HepG2 (cell line): Measurements from ENCODE around the gene RRAS. TPM values are rescaled to one million over a fixed set of nuclear protein-coding genes. Genes with fewer than 3 reads are reported as not detected.

Experiments used
- ATAC-seq: fragments of 200-7000 bp; cut with Tn5 transposase; 3 replicates; pipeline ENCODE4 v1.9.1; 2020; ENCODE audit warnings: mild to moderate bottlenecking, moderate library complexity
- BruUV-seq: library from RNA; stranded (reverse); fragments of 400-500 nt; replicated peaks from 2 replicates; lab custom pipeline; 2021; lab: Mats Ljungman, UMichigan
- CTCF ChIA-PET: fragments of 300-600 bp; formaldehyde crosslinking; extraction: SDS; loops from one replicate; lab custom pipeline; 2021; ENCODE audit warnings: low total read pairs, inconsistent platforms, low intra/inter-chr PET ratio; lab: Yijun Ruan, JAX
- POLR2A ChIA-PET: fragments of 350-600 bp; sonication (Branson Sonifier 250); formaldehyde crosslinking; loops from one replicate; lab custom pipeline; 2020; ENCODE audit warnings: antibody characterized with exemption, inconsistent platforms; lab: Yijun Ruan, JAX
- DNase-seq: peaks from one replicate; pipeline ENCODE4 v3.0.0-alpha.2; 2015; ENCODE audit warnings: low spot score
- FAIRE-seq: peaks from 3 replicates; lab custom pipeline; 2011; peaks lifted over from hg19 to GRCh38; lab: Jason Lieb, UNC
- H2AFZ ChIP-seq: one replicate; pipeline ENCODE4 v1.6.1; 2011; ENCODE audit warnings: low read length, inconsistent platforms
- H3K27ac ChIP-seq: fragments of 300-600 bp; 3 replicates; pipeline ENCODE4 v1.8.0; 2011; ENCODE audit warnings: mixed run types, mild to moderate bottlenecking, mixed read lengths, low read length, inconsistent platforms; ENCODE audit not compliant: insufficient read depth; ENCODE audit errors: extremely low read length
- H3K27me3 ChIP-seq, 2 experiments: fragments of 200-600 bp in 1 of 2; 2 replicates in 1 of 2; 3 replicates in 1 of 2; pipeline versions ENCODE4 v1.6.0 to v1.8.0; 2011; ENCODE audit warnings: low read length in 2 of 2, mild to moderate bottlenecking in 2 of 2, moderate library complexity in 2 of 2, inconsistent platforms in 1 of 2; ENCODE audit not compliant: insufficient read depth in 2 of 2, control insufficient read depth in 1 of 2
- H3K36me3 ChIP-seq, 2 experiments: fragments of 200-600 bp in 1 of 2; replicated peaks in 1 of 2; 2 replicates in 1 of 2; 3 replicates in 1 of 2; pipeline versions ENCODE4 v1.5.1 to v1.8.0; 2011; ENCODE audit warnings: low read length in 2 of 2, inconsistent platforms in 1 of 2; ENCODE audit not compliant: insufficient read depth in 2 of 2, control insufficient read depth in 1 of 2
- H3K4me1 ChIP-seq: 2 replicates; pipeline ENCODE4 v1.5.1; 2012; ENCODE audit warnings: low read length, inconsistent platforms; ENCODE audit not compliant: insufficient read depth
- H3K4me2 ChIP-seq: 2 replicates; pipeline ENCODE4 v1.6.0; 2011; ENCODE audit warnings: low read depth, low read length, inconsistent platforms
- H3K4me3 ChIP-seq, 3 experiments: fragments of 200-600 bp in 1 of 3; sonication (generic), shearing (Covaris generic) in 1 of 3; replicated peaks in 1 of 3; 2 replicates each; pipeline ENCODE4 v1.5.1; 2011 to 2016; ENCODE audit warnings: low read length in 3 of 3, inconsistent platforms in 2 of 3, low read depth in 2 of 3, mild to moderate bottlenecking in 2 of 3, control low read depth in 1 of 3, mixed read lengths in 1 of 3; ENCODE audit not compliant: insufficient read depth in 1 of 3
- H3K79me2 ChIP-seq: one replicate; pipeline ENCODE4 v1.6.1; 2011; ENCODE audit warnings: low read length, inconsistent platforms; ENCODE audit not compliant: insufficient read depth
- H3K9ac ChIP-seq: 2 replicates; pipeline ENCODE4 v1.6.0; 2011; ENCODE audit warnings: mild to moderate bottlenecking, low read depth, low read length, inconsistent platforms; ENCODE audit not compliant: insufficient read depth
- H3K9me3 ChIP-seq: 2 replicates; pipeline ENCODE4 v1.5.1; 2012; ENCODE audit warnings: mild to moderate bottlenecking, low read length
- H4K20me1 ChIP-seq: 2 replicates; pipeline ENCODE4 v1.6.0; 2011; ENCODE audit warnings: inconsistent platforms, mild to moderate bottlenecking, low read length, moderate library complexity; ENCODE audit not compliant: insufficient read depth
- ADNP ChIP-seq: sonication (generic); formaldehyde crosslinking; IDR thresholded peaks from 2 replicates; pipeline ENCODE4 v1.4.0; 2020; ENCODE audit warnings: missing genetic modification reagents
- AGO2 ChIP-seq: fragments of 200-400 bp; formaldehyde crosslinking; optimal IDR thresholded peaks from 2 replicates; pipeline ENCODE3; 2017; ENCODE audit warnings: mild to moderate bottlenecking, low read depth, low read length, moderate library complexity
- FOXJ3 ChIP-seq: sonication (generic); formaldehyde crosslinking; IDR thresholded peaks from 2 replicates; pipeline ENCODE4 v1.4.0; 2020; ENCODE audit warnings: missing genetic modification reagents, mild to moderate bottlenecking, borderline replicate concordance
- GTF2F1 ChIP-seq: fragments of 150-350 bp; IDR thresholded peaks from 2 replicates; pipeline ENCODE4 v1.6.1; 2014; ENCODE audit warnings: low read length
- IRF9 ChIP-seq: sonication (generic); formaldehyde crosslinking; IDR thresholded peaks from 2 replicates; pipeline ENCODE4 v1.8.0; 2022; ENCODE audit warnings: missing genetic modification reagents, mild to moderate bottlenecking, borderline replicate concordance
- IRX3 ChIP-seq: sonication (generic); formaldehyde crosslinking; IDR thresholded peaks from 2 replicates; pipeline ENCODE4 v1.8.1; 2023; ENCODE audit warnings: mild to moderate bottlenecking, low read depth, missing genetic modification reagents, borderline replicate concordance
- MEIS2 ChIP-seq: sonication (generic); formaldehyde crosslinking; IDR thresholded peaks from 2 replicates; pipeline ENCODE4 v1.9.0; 2021; ENCODE audit warnings: mild to moderate bottlenecking, missing genetic modification reagents
- STAG1 ChIP-seq: sonication (generic); formaldehyde crosslinking; IDR thresholded peaks from 2 replicates; pipeline ENCODE4 v1.4.0; 2020; ENCODE audit warnings: missing genetic modification reagents
- STAT5B ChIP-seq: sonication (generic); formaldehyde crosslinking; IDR thresholded peaks from 2 replicates; pipeline ENCODE4 v1.4.0; 2020; ENCODE audit warnings: missing genetic modification reagents
- TEAD2 ChIP-seq: sonication (generic); formaldehyde crosslinking; IDR thresholded peaks from 2 replicates; pipeline ENCODE4 v1.9.0; 2021; ENCODE audit warnings: missing genetic modification reagents
- ZNF430 ChIP-seq: sonication (generic); formaldehyde crosslinking; IDR thresholded peaks from 2 replicates; pipeline ENCODE4 v1.9.0; 2021; ENCODE audit warnings: mild to moderate bottlenecking, missing genetic modification reagents
- ZNF530 ChIP-seq: sonication (generic); formaldehyde crosslinking; IDR thresholded peaks from 2 replicates; pipeline ENCODE4 v1.5.0; 2020; ENCODE audit warnings: low read depth, mild to moderate bottlenecking, missing genetic modification reagents
- ZNF556 ChIP-seq: sonication (generic); formaldehyde crosslinking; IDR thresholded peaks from 2 replicates; pipeline ENCODE4 v1.4.0; 2020; ENCODE audit warnings: mild to moderate bottlenecking, missing genetic modification reagents, borderline replicate concordance
- ZZZ3 ChIP-seq: sonication (generic); formaldehyde crosslinking; IDR thresholded peaks from 2 replicates; pipeline ENCODE4 v1.4.0; 2020; ENCODE audit warnings: missing genetic modification reagents, mild to moderate bottlenecking, borderline replicate concordance
- WGBS: methylation state at CpG from one replicate; pipeline ENCODE4 v1.1.6; 2017; ENCODE audit warnings: low lambda C conversion rate; 5-methylcytosine and 5-hydroxymethylcytosine counted together
- in situ Hi-C: cut with HindIII; loops from 2 replicates; pipeline ENCODE4 v1.10.0; 2017; ENCODE audit warnings: low pct_unique_long_range_greater_than_20kb; ENCODE audit not compliant: extremely low pct_ligation_motif_present
- intact Hi-C: fragments of 100-400 bp; cut with micrococcal nuclease; formaldehyde crosslinking; loops from one replicate; pipeline ENCODE4 v1.10.0; 2022; ENCODE audit not compliant: unreplicated experiment
- polyA plus RNA-seq, 8 experiments: library from polyadenylated mRNA; depleted of rRNA in 3 of 8; stranded (reverse) in 7 of 8; unstranded in 1 of 8; fragments of >200 nt; fragmentation: Illumina TruSeq in 4 of 8; extraction: Trizol in 4 of 8; gene quantifications; 2 replicates each; pipeline versions ENCODE4 v1.2.1 to v1.2.3, GENCODE V29; 2011 to 2016; ENCODE audit warnings: low read depth in 4 of 8, missing spikeins in 1 of 8, mixed read lengths in 1 of 8; ENCODE audit not compliant: insufficient read depth in 1 of 8
- total RNA-seq, 5 experiments: library from RNA; depleted of rRNA; stranded (reverse); fragments of >200 nt; fragmentation: Illumina TruSeq; extraction: Trizol; gene quantifications; 2 replicates each; pipeline ENCODE4 v1.2.3, GENCODE V29; 2016; ENCODE audit warnings: low read depth in 1 of 5
- TF ChIP-seq, protein P1 (sequence below): sonication (generic); formaldehyde crosslinking; IDR thresholded peaks from 2 replicates; pipeline ENCODE4 v1.4.0; 2020; ENCODE audit warnings: missing genetic modification reagents, borderline replicate concordance

The RRAS gene
- total and polyA plus RNA-seq, 2 of the 13 experiments (the other 11 are each of a cell fraction or from before 2014, with no cell fraction given) = 1.5 to 12.0 TPM

GRCh38 chr19:49683814-49684250, 43.9 kb upstream of the RRAS start:
- no peak for DNase-seq
- POLR2A ChIA-PET = no interaction called here
- H4K20me1 ChIP-seq = peaks cover 34% of the 10 kb centered on the region
- no peak overlapping the region for H3K4me2 ChIP-seq
- in situ Hi-C loops = no loop called here
- peaks cover 26% of the 10 kb centered on the region for H3K79me2 ChIP-seq
- CTCF ChIA-PET = no interaction called here
- no peaks in the 10 kb centered on the region for H3K9me3 ChIP-seq
- intact Hi-C loops = no loop called here
- H3K9ac ChIP-seq = no peak overlapping the region
- peaks cover 25% of the 10 kb centered on the region for H3K4me1 ChIP-seq
- no peak overlapping the region for H3K4me3 ChIP-seq
- no peak for TF ChIP-seq FOXJ3 (CRISPR knock-in tag)
- TF ChIP-seq ZNF430 (CRISPR knock-in tag) = no peak
- no peak overlapping the region for H2AFZ ChIP-seq
- 99% methylated on average over 17 of the region's 18 CpGs for WGBS
- BruUV-seq = no TSS peak
- no peak for ATAC-seq
- H3K36me3 ChIP-seq = peaks cover 22 to 68% of the 10 kb centered on the region in 2 experiments
- no peak overlapping the region for H3K27ac ChIP-seq
- no peaks in the 10 kb centered on the region for H3K27me3 ChIP-seq
- no peak for FAIRE-seq

DNA sequence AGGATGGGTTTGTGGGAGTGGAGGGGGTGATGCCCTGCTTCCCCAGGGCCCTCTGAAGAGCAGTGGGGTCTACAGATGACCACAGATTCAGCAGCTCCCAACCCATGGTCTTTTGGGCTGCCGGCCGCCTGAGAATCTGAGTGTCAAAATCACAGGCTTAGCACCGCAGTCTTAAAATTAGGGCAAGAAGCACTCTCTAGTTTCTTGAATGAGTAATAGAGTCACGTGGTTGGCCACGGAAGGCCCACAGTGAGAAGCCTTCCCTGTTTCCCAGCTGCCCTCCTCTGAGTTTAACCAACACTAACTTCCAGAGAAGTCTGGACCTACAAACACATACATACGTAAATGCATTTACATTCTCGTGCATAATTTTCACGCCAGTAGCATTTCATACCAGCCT, 42.3 kb upstream of the RRAS start:
- TF ChIP-seq IRF9 (CRISPR knock-in tag) (no peak), ZNF530 (no peak), STAG1 (CRISPR knock-in tag) (no peak), GTF2F1 (no peak), ZNF556 (no peak), STAT5B (CRISPR knock-in tag) (no peak), ZZZ3 (CRISPR knock-in tag) (no peak), ADNP (CRISPR knock-in tag) (no peak), TEAD2 (CRISPR knock-in tag) (no peak), IRX3 (no peak), MEIS2 (CRISPR knock-in tag) (no peak), AGO2 (no peak)
- TF ChIP-seq, protein P1, sequence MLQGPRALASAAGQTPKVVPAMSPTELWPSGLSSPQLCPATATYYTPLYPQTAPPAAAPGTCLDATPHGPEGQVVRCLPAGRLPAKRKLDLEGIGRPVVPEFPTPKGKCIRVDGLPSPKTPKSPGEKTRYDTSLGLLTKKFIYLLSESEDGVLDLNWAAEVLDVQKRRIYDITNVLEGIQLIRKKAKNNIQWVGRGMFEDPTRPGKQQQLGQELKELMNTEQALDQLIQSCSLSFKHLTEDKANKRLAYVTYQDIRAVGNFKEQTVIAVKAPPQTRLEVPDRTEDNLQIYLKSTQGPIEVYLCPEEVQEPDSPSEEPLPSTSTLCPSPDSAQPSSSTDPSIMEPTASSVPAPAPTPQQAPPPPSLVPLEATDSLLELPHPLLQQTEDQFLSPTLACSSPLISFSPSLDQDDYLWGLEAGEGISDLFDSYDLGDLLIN (CRISPR knock-in tag) = no peak
- no TSS peak for BruUV-seq
- H3K9me3 ChIP-seq = no peaks in the 10 kb centered on the region
- over 99% methylated on average over 6 of the region's 8 CpGs for WGBS
- in situ Hi-C loops = no loop called here
- H3K4me2 ChIP-seq = no peak overlapping the region
- no peak overlapping the region for H2AFZ ChIP-seq
- peaks cover 40% of the 10 kb centered on the region for H3K79me2 ChIP-seq
- FAIRE-seq (no peak), ATAC-seq (no peak), DNase-seq (no peak)
- H3K36me3 ChIP-seq = peaks cover 21 to 60% of the 10 kb centered on the region in 2 experiments
- no peak overlapping the region for H3K27ac ChIP-seq
- no peak overlapping the region for H3K9ac ChIP-seq
- peaks cover 42% of the 10 kb centered on the region for H4K20me1 ChIP-seq
- intact Hi-C loops = no loop called here
- H3K27me3 ChIP-seq = no peaks in the 10 kb centered on the region
- ChIA-PET CTCF (no interaction called here), POLR2A (no interaction called here)
- H3K4me3 ChIP-seq = no peak overlapping the region
- H3K4me1 ChIP-seq = peaks cover 33% of the 10 kb centered on the region
